Large intestine (tissue), 3 donors: Measurements from ENCODE around the gene COL18A1. TPM values are rescaled to one million over a fixed set of nuclear protein-coding genes. Genes with fewer than 3 reads are reported as not detected.
A peak's percentile ranks its signal among the peaks of the same experiment; 100 is the strongest.

ENCODE experiments used
- DNase-seq, 2 donors: peaks; one replicate each; pipeline versions ENCODE4 v3.0.0 to v3.0.0-alpha.2; 2013
- H3K27ac ChIP-seq: one replicate; pipeline ENCODE4 v1.5.1; 2013; ENCODE audit warnings: low read length
- H3K27me3 ChIP-seq: 2 replicates; pipeline ENCODE4 v1.6.1; 2013; ENCODE audit warnings: low read length; ENCODE audit not compliant: control insufficient read depth, insufficient read depth
- H3K36me3 ChIP-seq: 2 replicates; pipeline ENCODE4 v1.6.1; 2013; ENCODE audit warnings: low read length; ENCODE audit not compliant: control insufficient read depth, insufficient read depth
- H3K4me1 ChIP-seq: one replicate; pipeline ENCODE4 v1.6.1; 2013; ENCODE audit warnings: low read length; ENCODE audit not compliant: control insufficient read depth, insufficient read depth
- H3K4me3 ChIP-seq: one replicate; pipeline ENCODE4 v1.5.1; 2013; ENCODE audit warnings: low read length
- H3K9me3 ChIP-seq: one replicate; pipeline ENCODE4 v1.6.1; 2013; ENCODE audit warnings: mild to moderate bottlenecking, low read depth, low read length, moderate library complexity; ENCODE audit not compliant: control insufficient read depth
- WGBS: methylation state at CpG from one replicate; pipeline ENCODE4 v1.1.5; 2013; ENCODE audit warnings: low lambda C conversion rate; ENCODE audit not compliant: insufficient coverage; 5-methylcytosine and 5-hydroxymethylcytosine counted together
- polyA plus RNA-seq: library from polyadenylated mRNA; unstranded; fragments of 120-200 nt; gene quantifications from one replicate; pipeline ENCODE4 v1.2.1, GENCODE V29; 2013

COL18A1 gene
- polyA plus RNA-seq, 1 donor, result 44.4 TPM

DNA sequence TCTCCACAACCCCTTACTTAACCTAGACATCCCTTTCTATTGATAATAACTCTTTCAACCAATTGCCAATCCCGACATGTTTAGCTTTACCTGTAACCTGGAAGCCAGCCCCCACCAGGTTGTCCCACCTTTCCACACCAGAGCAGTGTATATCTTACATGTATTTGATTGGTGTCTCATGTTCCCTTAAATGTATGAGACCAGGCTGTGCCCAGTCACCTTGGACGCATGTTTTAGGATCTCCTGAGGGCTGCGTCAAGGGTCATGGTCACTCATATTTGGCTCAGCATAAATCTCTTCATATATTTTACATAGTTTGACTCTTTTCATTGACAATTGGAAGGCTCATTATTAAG is 142.6 kb downstream of the COL18A1 start:
- Histone ChIP-seq H3K4me3 (no peak overlapping the region), H3K9me3 (no peaks in the 10 kb centered on the region), H3K27me3 (no peaks in the 10 kb centered on the region), H3K27ac (no peak overlapping the region), H3K36me3 (no peaks in the 10 kb centered on the region), H3K4me1 (peaks cover 16% of the 10 kb centered on the region)
- WGBS, result 100% methylated on average over 2 of the region's 3 CpGs
- no peak for DNase-seq

DNA sequence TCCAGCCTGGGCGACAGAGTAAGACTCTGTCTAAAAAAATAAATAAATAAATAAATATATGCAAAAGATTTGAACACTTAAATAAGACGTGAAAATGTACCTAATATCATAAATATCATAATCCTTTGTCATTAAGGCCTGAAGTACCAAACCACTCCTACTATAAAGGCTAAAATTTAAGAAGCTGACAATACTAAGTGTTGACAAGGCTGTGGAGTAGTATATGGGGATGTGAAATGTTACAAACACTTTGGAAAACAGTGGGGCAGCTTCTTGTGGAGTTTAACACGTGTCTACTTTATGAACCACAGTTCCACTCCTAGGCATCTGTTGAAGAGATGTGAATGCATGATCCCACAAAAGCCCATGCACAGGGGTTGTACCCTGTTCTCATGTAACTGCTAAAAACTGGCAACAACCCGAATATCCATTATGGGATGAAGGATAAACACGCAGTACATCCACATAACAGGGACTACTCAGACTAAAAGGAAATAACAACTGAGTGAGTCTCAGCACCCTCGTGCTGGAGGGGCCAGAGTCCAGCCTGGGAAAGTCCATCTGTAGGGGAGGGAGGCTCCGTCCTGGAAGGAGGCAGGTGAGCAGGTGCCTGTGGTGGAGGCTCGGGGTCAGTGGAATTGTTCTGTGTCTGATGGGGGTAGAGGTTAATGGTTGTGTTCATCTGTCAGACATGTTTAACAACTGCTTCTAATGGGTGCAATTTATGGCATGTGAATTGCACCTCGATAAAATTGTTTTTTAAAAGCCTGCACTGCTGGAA is 143.9 kb downstream of the COL18A1 start:
- DNase-seq, result peak; percentile 88 to 94
- no peaks in the 10 kb centered on the region for H3K27me3 ChIP-seq
- peak overlapping the region; percentile 63 for H3K27ac ChIP-seq
- WGBS, result 94% methylated on average over 2 of the region's 9 CpGs
- H3K36me3 ChIP-seq, result no peaks in the 10 kb centered on the region
- H3K4me3 ChIP-seq, result no peak overlapping the region
- H3K4me1 ChIP-seq, result peaks cover 11% of the 10 kb centered on the region
- H3K9me3 ChIP-seq, result no peaks in the 10 kb centered on the region

DNA sequence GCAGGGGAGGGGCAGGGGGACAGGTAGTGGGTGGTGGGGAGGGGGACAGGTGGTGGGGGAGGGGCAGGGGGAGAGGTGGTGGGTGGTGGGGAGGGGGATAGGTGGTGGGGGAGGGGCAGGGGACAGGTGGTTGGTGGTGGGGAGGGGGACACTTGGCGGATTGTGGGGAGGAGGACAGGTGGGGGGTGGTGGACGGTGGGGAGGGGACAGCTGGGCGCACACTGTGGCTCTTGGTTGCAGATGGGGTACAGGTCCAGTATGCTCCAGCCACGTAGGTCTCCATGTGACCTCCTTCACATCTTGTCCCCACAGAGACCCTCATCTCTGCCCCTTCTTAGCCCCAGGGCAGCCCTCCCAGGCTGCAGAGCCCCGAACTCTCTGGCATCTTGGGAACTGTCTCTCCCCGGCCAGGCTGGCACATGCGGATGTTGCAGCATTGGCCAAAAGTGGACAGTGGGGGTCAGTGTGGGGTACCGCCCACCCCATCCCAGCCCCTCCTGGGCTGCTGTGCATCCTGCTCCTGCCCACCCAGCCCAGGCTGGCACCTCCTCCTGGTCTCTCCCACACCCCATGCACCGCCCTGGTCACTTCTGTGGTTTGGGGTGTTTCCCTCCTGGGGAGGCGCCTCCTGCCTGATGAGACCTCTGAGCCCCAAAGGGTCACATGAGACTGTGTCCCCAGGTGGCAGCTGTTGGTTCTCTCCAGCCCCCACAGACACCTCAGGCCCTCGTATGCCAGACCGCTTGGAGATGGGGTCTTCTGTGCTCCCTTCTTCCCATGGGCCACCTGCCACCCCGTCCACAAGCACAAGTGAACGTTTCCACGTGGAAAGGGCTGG is 144.9 kb downstream of the COL18A1 start:
- no peak overlapping the region for H3K4me3 ChIP-seq
- no peak for DNase-seq
- H3K27me3 ChIP-seq, result no peaks in the 10 kb centered on the region
- H3K27ac ChIP-seq, result peak overlapping the region; percentile 63
- WGBS, result no CpG with 5 or more reads among the region's 15 CpGs
- H3K4me1 ChIP-seq, result peaks cover 11% of the 10 kb centered on the region
- no peaks in the 10 kb centered on the region for H3K36me3 ChIP-seq
- no peaks in the 10 kb centered on the region for H3K9me3 ChIP-seq

DNA sequence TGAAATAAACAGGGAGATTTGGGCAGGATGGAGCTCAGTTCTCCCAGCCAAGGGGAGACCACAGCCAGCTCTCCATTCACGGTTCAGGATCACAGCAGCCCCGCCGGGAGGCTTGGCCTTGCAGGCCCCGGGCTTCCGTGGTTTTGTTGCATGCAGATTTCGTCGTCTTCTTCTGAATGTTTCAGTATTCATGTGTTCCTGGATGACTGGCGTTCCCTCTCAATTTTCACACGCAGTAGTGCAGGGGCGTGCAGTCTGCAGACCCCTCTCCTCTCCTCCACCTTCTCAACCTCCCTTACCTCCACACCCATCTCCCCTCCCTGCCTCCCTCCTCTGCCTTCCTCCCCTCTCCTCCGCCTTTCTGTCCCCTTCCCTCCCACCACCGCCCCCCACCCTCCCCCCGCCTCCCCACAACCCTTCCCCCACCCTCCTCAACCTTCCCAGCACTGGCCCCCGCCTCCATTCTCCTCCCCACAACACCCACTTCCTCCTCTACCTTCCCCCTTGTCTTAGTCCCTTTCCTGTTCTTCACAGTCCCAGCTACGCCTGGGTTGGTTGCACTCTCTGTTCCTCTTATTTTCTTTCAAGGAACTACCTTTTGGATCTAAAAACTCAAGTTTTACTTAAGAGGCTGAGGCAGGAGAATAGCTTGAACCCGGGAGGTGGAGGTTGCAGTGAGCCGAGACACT is 145.7 kb downstream of the COL18A1 start:
- DNase-seq, result no peak
- 74% methylated on average over 4 of the region's 17 CpGs for WGBS
- Histone ChIP-seq H3K4me3 (no peak overlapping the region), H3K9me3 (no peaks in the 10 kb centered on the region), H3K4me1 (peaks cover 12% of the 10 kb centered on the region), H3K27me3 (no peaks in the 10 kb centered on the region), H3K36me3 (no peaks in the 10 kb centered on the region), H3K27ac (no peak overlapping the region)

DNA sequence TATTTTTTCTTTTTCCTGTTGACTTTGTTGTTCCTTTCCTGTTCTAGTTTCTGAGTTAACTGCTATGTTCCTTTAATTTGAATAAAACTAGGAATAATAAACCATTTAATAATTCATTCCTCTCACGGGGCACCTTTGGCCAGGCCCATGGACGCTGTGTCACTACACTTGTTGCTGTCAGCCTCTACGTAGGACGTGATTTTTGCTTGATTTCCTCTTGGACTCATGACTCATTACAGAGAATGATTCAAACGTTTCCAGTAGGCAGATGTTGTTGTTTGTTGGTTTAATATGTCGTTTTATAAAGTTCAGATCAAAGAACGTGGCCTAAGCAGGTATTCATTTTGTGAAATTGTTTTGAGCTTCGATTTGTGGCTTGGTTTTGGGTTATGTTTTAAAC is 146.4 kb downstream of the COL18A1 start:
- H3K4me3 ChIP-seq, result no peak overlapping the region
- H3K27ac ChIP-seq, result no peak overlapping the region
- peaks cover 15% of the 10 kb centered on the region for H3K4me1 ChIP-seq
- DNase-seq, result no peak
- WGBS, result no CpG with 5 or more reads among the region's 8 CpGs
- H3K36me3 ChIP-seq, result no peaks in the 10 kb centered on the region
- H3K27me3 ChIP-seq, result no peaks in the 10 kb centered on the region
- no peaks in the 10 kb centered on the region for H3K9me3 ChIP-seq

DNA sequence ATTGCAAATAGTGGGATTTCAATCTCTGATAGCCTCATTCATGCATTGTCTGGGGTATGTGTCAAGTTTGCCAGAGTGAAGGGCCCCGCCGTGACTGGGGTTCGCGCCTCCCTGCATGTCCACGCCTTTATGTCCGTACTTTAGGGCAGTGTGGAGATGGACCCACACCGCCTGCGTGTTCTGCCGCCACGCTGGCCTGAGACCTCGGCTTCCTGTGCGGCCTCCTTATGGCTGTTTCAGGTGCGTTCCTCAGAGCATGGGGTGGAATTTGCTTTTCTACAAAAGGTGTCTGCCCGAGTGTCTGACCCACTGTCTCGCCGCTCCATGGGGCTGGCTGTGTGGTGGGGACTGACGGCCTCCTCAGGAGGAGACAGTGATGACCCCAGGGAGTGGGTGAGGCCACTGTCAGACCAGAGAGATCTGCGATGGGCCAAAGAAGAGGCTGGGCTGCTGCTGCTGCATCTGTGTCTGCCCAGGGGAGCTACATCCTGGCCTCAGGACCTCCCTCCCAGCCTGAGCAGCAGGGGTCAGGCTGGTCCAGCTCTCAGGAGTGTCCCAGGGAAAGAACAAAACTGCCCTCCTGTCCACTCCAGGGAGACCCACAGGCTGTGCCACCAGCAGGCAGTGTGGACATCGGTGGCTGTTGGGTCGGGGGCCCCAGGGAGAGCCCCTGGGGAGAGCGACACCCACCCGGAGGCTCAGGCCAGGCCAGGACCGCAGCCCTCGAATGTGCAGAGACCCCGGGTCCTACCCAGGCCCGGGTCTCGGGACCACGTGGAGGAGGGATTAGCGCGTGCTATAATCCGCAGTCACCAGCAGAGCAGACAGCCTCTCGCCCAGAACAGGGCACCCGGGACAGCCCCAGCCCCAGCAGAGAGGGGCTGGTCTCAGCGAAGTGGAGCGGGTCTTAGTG is 147.1 kb downstream of the COL18A1 start:
- no peak for DNase-seq
- no peak overlapping the region for H3K27ac ChIP-seq

DNA sequence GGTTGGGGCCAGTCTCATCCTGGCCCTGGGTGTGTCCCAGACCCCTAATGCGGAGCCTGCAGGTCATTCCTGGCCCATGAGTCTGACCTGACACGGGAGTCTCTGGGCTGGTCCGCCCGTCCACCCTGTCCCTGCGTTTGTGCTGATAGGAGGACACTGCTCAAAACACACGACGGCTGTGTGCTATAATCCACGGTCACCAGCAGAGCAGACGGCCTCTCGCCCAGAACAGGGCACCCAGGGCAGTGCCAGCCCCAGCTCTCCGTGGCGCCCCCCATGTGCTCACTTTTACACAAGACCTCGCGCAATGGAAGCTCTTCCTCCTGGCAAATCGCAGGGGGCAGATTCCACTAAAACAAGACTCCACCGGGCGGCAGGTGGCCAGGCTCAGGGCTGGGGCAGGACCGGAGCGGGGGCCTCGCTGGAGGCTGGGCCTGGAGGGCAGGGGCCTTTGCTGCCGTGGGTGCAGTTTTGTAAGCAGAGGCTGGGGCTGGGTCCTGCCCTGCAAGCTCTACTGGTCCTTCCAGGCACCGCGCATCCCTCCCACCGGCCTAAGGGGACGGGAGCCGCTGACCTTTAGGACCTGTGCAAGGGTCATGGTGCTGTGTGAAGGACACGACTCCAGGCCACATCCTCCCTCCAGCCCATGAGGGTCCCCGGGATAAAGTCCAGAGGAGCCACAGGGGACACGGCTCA is 147.9 kb downstream of the COL18A1 start:
- no peak overlapping the region for H3K4me3 ChIP-seq
- no peaks in the 10 kb centered on the region for H3K9me3 ChIP-seq
- no peaks in the 10 kb centered on the region for H3K27me3 ChIP-seq
- WGBS, result no CpG with 5 or more reads among the region's 29 CpGs
- H3K27ac ChIP-seq, result no peak overlapping the region
- H3K4me1 ChIP-seq, result peaks cover 15% of the 10 kb centered on the region
- DNase-seq, result no peak
- no peaks in the 10 kb centered on the region for H3K36me3 ChIP-seq

More for the DNA sequence above, 147.1 kb downstream of the COL18A1 start:
- H3K4me1 ChIP-seq, result peaks cover 15% of the 10 kb centered on the region
- no peak overlapping the region for H3K4me3 ChIP-seq
- H3K27me3 ChIP-seq, result no peaks in the 10 kb centered on the region
- no peaks in the 10 kb centered on the region for H3K36me3 ChIP-seq
- WGBS, result no CpG with 5 or more reads among the region's 35 CpGs
- no peaks in the 10 kb centered on the region for H3K9me3 ChIP-seq

DNA sequence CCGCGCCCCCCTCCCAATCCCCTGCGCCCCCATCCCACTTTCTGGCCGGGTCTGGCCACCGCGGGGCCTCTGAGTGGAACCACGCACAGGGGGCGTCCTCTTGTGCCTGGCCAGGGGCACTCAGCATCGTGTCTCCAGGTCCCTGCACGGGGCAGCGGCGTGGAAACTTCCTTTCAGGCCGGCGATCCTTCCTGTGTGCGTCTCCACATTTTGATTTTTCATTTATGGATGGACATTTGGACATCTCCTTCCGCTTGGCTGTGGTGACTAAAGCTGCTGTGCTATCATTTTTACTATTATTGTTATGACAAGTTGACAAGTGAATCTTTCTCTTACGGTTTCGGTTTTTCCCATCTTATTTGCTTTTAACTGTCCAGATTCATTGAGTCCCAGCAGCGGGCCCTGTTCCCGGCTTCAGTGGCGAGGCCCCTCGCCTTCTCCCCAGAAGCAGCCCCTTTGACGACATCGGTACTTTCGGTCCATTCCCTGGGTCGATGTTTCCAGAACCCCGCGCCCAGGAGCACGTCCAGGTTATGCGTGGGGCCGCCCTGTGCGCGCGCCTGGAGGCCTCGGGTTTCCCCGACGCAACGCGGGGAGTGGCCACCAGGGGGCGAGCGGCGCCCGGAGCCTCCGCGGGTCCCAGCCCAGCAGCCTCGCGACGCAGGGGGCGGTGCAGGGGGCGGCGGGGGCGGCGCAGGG is 149.7 kb downstream of the COL18A1 start:
- Histone ChIP-seq H3K36me3 (no peaks in the 10 kb centered on the region), H3K9me3 (no peaks in the 10 kb centered on the region), H3K4me3 (peak overlapping the region; percentile 49), H3K27me3 (no peaks in the 10 kb centered on the region), H3K4me1 (peaks cover 11% of the 10 kb centered on the region), H3K27ac (peak overlapping the region; percentile 72)
- 0% methylated on average over 1 of the region's 53 CpGs for WGBS
- DNase-seq, result peak; percentile 82 to 85

DNA sequence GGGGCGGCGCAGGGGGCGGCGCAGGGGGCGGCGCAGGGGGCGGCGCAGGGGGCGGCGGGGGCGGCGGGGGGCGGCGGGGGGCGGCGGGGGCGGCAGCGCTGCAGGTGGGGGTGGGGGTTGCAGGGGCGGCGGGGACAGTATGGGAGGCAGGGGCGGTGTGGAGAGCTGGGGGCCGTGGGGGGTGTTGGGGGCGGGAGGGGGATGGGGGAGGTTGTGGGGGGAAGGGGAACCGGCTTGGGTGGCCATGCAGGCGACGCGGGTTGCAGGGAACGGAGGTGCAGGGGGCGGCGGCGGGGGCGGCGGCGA is 150.2 kb downstream of the COL18A1 start:
- no peaks in the 10 kb centered on the region for H3K36me3 ChIP-seq
- no peak overlapping the region for H3K4me3 ChIP-seq
- peak overlapping the region; percentile 88 for H3K27ac ChIP-seq
- no peak for DNase-seq
- H3K9me3 ChIP-seq, result no peaks in the 10 kb centered on the region
- no peaks in the 10 kb centered on the region for H3K27me3 ChIP-seq
- WGBS, result no CpG with 5 or more reads among the region's 34 CpGs
- H3K4me1 ChIP-seq, result peaks cover 5% of the 10 kb centered on the region
